ENCODE data around the gene ZGPAT.

The ZGPAT gene

DNA sequence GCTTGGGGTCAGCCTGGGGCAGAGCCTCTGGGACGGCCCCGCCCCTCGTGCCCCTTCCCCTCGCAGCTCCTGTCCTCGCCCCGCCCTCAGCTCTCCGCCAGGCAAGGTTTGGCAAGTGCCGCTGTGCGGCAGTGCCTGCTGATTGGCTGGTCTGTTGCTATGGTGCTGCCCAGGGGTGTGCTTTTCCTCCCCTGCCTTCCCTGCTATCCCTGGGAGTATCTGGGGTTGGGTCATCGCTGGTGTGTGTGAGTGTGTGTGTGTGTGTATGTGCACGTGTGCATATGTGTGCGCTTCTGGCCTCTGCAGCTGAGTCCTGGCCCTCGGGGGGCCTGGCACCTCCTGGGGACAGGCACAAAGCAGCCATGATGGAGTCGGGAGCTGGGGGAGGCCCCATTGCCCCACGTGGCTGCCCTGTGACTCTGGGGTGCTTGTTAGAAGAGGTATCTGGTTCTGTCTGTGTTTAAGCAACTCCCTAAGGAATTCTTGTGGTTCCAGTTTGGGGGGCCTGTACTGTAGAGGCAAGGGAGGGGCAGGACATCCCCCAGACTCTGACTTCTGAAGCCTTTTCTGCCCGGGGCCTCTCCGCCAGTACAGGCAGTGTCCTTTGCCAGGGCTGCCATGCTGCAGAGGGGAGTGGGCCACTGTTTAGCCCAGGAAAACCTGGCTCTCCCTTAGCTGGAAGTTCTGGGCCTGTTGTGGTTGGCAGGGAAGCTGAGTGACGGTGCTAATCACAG lies 42.8 kb upstream of the ZGPAT start:
- Histone ChIP-seq H3K4me1 (ENCODE audit: control insufficient read depth, low read length) (no peaks in the 10 kb centered on the region), H3K79me2 (ENCODE audit: control insufficient read depth, low read length) (peaks cover 7% of the 10 kb centered on the region; the same call in 1 of the 2 replicates), H3K36me3 (ENCODE audit: control insufficient read depth, low read length) (peaks cover 59% of the 10 kb centered on the region), H3K4me2 (ENCODE audit: low read length) (no peak overlapping the region), H3K4me3 (ENCODE audit: low read length) (no peak overlapping the region), H3K9me3 (ENCODE audit: control insufficient read depth, insufficient read depth, low read length) (no peaks in the 10 kb centered on the region), H4K20me1 (ENCODE audit: control insufficient read depth, insufficient read depth, low read depth, low read length) (no peaks in the 10 kb centered on the region), H3K27me3 (ENCODE audit: control insufficient read depth, low read length) (no peaks in the 10 kb centered on the region), H3F3A (ENCODE audit: control insufficient read depth, insufficient read depth) (no peaks in the 10 kb centered on the region), H3K9me2 (replicated peaks; ENCODE audit: control insufficient read depth, low read length) (no peaks in the 10 kb centered on the region), H3K27ac (ENCODE audit: low read depth, low read length) (no peak overlapping the region)
- TF ChIP-seq, protein P1, sequence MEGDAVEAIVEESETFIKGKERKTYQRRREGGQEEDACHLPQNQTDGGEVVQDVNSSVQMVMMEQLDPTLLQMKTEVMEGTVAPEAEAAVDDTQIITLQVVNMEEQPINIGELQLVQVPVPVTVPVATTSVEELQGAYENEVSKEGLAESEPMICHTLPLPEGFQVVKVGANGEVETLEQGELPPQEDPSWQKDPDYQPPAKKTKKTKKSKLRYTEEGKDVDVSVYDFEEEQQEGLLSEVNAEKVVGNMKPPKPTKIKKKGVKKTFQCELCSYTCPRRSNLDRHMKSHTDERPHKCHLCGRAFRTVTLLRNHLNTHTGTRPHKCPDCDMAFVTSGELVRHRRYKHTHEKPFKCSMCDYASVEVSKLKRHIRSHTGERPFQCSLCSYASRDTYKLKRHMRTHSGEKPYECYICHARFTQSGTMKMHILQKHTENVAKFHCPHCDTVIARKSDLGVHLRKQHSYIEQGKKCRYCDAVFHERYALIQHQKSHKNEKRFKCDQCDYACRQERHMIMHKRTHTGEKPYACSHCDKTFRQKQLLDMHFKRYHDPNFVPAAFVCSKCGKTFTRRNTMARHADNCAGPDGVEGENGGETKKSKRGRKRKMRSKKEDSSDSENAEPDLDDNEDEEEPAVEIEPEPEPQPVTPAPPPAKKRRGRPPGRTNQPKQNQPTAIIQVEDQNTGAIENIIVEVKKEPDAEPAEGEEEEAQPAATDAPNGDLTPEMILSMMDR (IDR thresholded peaks at IDR 0.05; ENCODE audit: low read depth, low read length, poor library complexity, severe bottlenecking): no peak
- TF ChIP-seq EZH2phosphoT487 (IDR thresholded peaks at IDR 0.05; ENCODE audit: borderline replicate concordance, low read length): no peak

DNA sequence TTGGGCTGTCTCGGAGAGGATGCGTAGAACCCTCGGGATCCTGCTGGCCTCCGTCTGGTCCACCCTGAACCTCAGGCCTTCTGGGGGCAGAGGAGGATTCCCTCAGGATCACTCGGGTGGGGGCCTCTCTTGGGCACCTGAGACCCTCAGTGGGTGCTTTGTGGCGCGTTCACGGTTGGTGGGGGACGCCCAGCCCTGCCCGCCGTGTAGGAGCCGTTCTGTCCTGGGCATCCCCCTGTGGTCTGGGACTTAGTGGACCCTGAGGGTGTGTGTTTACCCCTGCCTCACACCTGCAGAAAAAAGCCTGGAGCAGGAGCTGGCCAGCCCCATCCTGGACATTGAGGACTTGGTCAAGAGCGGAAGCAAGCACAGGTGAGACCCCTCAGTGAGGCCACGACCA lies 42.1 kb upstream of the ZGPAT start:
- Histone ChIP-seq H3K9me2 (replicated peaks; ENCODE audit: control insufficient read depth, low read length) (no peaks in the 10 kb centered on the region), H3K27me3 (ENCODE audit: control insufficient read depth, low read length) (no peaks in the 10 kb centered on the region), H3K79me2 (ENCODE audit: control insufficient read depth, low read length) (peaks cover 2% of the 10 kb centered on the region; the same call in 1 of the 2 replicates), H4K20me1 (ENCODE audit: control insufficient read depth, insufficient read depth, low read depth, low read length) (no peaks in the 10 kb centered on the region), H3K27ac (ENCODE audit: low read depth, low read length) (no peak overlapping the region), H3F3A (ENCODE audit: control insufficient read depth, insufficient read depth) (no peaks in the 10 kb centered on the region), H3K9me3 (ENCODE audit: control insufficient read depth, insufficient read depth, low read length) (no peaks in the 10 kb centered on the region), H3K36me3 (ENCODE audit: control insufficient read depth, low read length) (peaks cover 59% of the 10 kb centered on the region), H3K4me3 (ENCODE audit: low read length) (no peak overlapping the region), H3K4me2 (ENCODE audit: low read length) (no peak overlapping the region), H3K4me1 (ENCODE audit: control insufficient read depth, low read length) (no peaks in the 10 kb centered on the region)
- no peak for TF ChIP-seq EZH2phosphoT487 (IDR thresholded peaks at IDR 0.05; ENCODE audit: borderline replicate concordance, low read length)
- TF ChIP-seq, protein P1 (IDR thresholded peaks at IDR 0.05; ENCODE audit: low read depth, low read length, poor library complexity, severe bottlenecking): no peak

DNA sequence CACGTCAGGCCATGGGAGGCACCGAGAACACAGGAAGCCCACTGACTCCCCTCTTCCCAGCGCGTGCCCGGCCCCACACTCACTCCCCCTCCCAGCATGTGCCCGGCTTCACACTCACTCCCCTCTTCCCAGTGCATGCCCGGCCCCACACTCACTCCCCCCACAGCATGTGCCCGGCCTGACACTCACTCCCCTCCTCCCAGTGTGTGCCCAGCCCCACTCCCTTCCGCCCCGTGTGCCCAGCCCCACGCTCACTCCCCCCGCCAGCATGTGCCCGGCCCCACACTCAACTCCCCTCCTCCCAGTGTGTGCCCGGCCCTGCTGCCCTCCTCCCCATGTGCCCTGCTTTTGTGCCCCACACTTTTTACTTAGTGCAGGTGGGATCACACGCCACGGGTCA lies 40.0 kb upstream of the ZGPAT start:
- Histone ChIP-seq H3F3A (ENCODE audit: control insufficient read depth, insufficient read depth) (no peaks in the 10 kb centered on the region), H3K4me2 (ENCODE audit: low read length) (no peak overlapping the region), H3K36me3 (ENCODE audit: control insufficient read depth, low read length) (peaks cover 42% of the 10 kb centered on the region), H4K20me1 (ENCODE audit: control insufficient read depth, insufficient read depth, low read depth, low read length) (no peaks in the 10 kb centered on the region), H3K9me2 (replicated peaks; ENCODE audit: control insufficient read depth, low read length) (no peaks in the 10 kb centered on the region), H3K27ac (ENCODE audit: low read depth, low read length) (no peak overlapping the region), H3K4me1 (ENCODE audit: control insufficient read depth, low read length) (no peaks in the 10 kb centered on the region), H3K79me2 (ENCODE audit: control insufficient read depth, low read length) (no peaks in the 10 kb centered on the region), H3K4me3 (ENCODE audit: low read length) (no peak overlapping the region), H3K27me3 (ENCODE audit: control insufficient read depth, low read length) (no peaks in the 10 kb centered on the region), H3K9me3 (ENCODE audit: control insufficient read depth, insufficient read depth, low read length) (no peaks in the 10 kb centered on the region)
- TF ChIP-seq, protein P1 (IDR thresholded peaks at IDR 0.05; ENCODE audit: low read depth, low read length, poor library complexity, severe bottlenecking): no peak
- no peak for TF ChIP-seq EZH2phosphoT487 (IDR thresholded peaks at IDR 0.05; ENCODE audit: borderline replicate concordance, low read length)

Measured in DOHH2 (cell line).